ENCODE data around the gene RBFOX2. TPM values are rescaled to one million over a fixed set of nuclear protein-coding genes. Genes with fewer than 3 reads are reported as not detected.

RBFOX2 gene
- total and polyA plus RNA-seq, 2 of the 13 experiments (the other 11 are each of a cell fraction or from before 2014, with no cell fraction given): 37.3 to 40.4 TPM

- Histone ChIP-seq H3K9me3 (ENCODE audit: low read length) (no peaks in the 10 kb centered on the region), H3K4me3 (replicated peaks in 1 of 3; ENCODE audit: insufficient read depth in 1 of 3, low read depth in 2 of 3, low read length in 3 of 3) (no peak overlapping the region), H4K20me1 (ENCODE audit: insufficient read depth, low read length) (peaks cover 3% of the 10 kb centered on the region; the same call in 1 of the 2 replicates), H2AFZ (ENCODE audit: low read length) (no peak overlapping the region), H3K27me3 (ENCODE audit: control insufficient read depth in 1 of 2, insufficient read depth in 2 of 2, low read length in 2 of 2) (no peaks in the 10 kb centered on the region), H3K4me1 (ENCODE audit: insufficient read depth, low read length) (peaks cover 14% of the 10 kb centered on the region), H3K9ac (ENCODE audit: insufficient read depth, low read depth, low read length) (no peak overlapping the region), H3K4me2 (ENCODE audit: low read depth, low read length) (no peak overlapping the region), H3K27ac (ENCODE audit: extremely low read length, insufficient read depth, low read length) (no peak overlapping the region), H3K79me2 (ENCODE audit: insufficient read depth, low read length) (no peaks in the 10 kb centered on the region), H3K36me3 (replicated peaks in 1 of 2; ENCODE audit: control insufficient read depth in 1 of 2, insufficient read depth in 2 of 2, low read length in 2 of 2) (no peaks in the 10 kb centered on the region)
- ChIA-PET CTCF (ENCODE audit: low intra/inter-chr PET ratio, low total read pairs) (no interaction called here), POLR2A (no interaction called here)
- 99% methylated on average over 6 of the region's 6 CpGs for WGBS (ENCODE audit: low lambda C conversion rate)
- TF ChIP-seq ZEB1 (IDR thresholded peaks at IDR 0.05; ENCODE audit: insufficient replicate concordance, low read depth) (no peak), NCOR1 (IDR thresholded peaks at IDR 0.05; ENCODE audit: borderline replicate concordance, low read length) (no peak), PRDM15 (CRISPR knock-in tag; IDR thresholded peaks at IDR 0.05) (no peak), EP300 (IDR thresholded peaks at IDR 0.05; ENCODE audit: low read depth in 2 of 2, low read length in 2 of 2) (no peak), EP300 (CRISPR knock-in tag; IDR thresholded peaks at IDR 0.05; ENCODE audit: borderline replicate concordance) (no peak), ZNF33B (CRISPR knock-in tag; IDR thresholded peaks at IDR 0.05) (no peak)
- TF ChIP-seq, protein P1, sequence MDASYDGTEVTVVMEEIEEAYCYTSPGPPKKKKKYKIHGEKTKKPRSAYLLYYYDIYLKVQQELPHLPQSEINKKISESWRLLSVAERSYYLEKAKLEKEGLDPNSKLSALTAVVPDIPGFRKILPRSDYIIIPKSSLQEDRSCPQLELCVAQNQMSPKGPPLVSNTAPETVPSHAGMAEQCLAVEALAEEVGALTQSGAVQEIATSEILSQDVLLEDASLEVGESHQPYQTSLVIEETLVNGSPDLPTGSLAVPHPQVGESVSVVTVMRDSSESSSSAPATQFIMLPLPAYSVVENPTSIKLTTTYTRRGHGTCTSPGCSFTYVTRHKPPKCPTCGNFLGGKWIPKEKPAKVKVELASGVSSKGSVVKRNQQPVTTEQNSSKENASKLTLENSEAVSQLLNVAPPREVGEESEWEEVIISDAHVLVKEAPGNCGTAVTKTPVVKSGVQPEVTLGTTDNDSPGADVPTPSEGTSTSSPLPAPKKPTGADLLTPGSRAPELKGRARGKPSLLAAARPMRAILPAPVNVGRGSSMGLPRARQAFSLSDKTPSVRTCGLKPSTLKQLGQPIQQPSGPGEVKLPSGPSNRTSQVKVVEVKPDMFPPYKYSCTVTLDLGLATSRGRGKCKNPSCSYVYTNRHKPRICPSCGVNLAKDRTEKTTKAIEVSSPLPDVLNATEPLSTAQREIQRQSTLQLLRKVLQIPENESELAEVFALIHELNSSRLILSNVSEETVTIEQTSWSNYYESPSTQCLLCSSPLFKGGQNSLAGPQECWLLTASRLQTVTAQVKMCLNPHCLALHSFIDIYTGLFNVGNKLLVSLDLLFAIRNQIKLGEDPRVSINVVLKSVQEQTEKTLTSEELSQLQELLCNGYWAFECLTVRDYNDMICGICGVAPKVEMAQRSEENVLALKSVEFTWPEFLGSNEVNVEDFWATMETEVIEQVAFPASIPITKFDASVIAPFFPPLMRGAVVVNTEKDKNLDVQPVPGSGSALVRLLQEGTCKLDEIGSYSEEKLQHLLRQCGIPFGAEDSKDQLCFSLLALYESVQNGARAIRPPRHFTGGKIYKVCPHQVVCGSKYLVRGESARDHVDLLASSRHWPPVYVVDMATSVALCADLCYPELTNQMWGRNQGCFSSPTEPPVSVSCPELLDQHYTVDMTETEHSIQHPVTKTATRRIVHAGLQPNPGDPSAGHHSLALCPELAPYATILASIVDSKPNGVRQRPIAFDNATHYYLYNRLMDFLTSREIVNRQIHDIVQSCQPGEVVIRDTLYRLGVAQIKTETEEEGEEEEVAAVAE (CRISPR knock-in tag; IDR thresholded peaks at IDR 0.05; ENCODE audit: borderline replicate concordance): no peak
- in situ Hi-C loops (cut with HindIII; ENCODE audit: extremely low pct_ligation_motif_present, low pct_unique_long_range_greater_than_20kb) (no loop called here), intact Hi-C loops (cut with micrococcal nuclease; ENCODE audit: unreplicated experiment) (no loop called here)
- no TSS peak for BruUV-seq (replicated peaks)
- no peak for ATAC-seq
- no peak for FAIRE-seq
- DNase-seq (ENCODE audit: low spot score): no peak
Measured at GRCh38 chr22:35944458-35944857, 84.2 kb downstream of the RBFOX2 start.
